Epithelial cell of prostate (primary cell): ENCODE results near the gene STK11IP.

Source experiments
- DNase-seq: peaks from one replicate; pipeline ENCODE4 v3.0.0-alpha.2; 2011; ENCODE audit warnings: low read depth, low spot score
- H3K27ac ChIP-seq: fragments of 450-650 bp; 2 replicates; pipeline ENCODE4 v1.5.1; 2017; ENCODE audit warnings: mild to moderate bottlenecking

STK11IP gene

DNA sequence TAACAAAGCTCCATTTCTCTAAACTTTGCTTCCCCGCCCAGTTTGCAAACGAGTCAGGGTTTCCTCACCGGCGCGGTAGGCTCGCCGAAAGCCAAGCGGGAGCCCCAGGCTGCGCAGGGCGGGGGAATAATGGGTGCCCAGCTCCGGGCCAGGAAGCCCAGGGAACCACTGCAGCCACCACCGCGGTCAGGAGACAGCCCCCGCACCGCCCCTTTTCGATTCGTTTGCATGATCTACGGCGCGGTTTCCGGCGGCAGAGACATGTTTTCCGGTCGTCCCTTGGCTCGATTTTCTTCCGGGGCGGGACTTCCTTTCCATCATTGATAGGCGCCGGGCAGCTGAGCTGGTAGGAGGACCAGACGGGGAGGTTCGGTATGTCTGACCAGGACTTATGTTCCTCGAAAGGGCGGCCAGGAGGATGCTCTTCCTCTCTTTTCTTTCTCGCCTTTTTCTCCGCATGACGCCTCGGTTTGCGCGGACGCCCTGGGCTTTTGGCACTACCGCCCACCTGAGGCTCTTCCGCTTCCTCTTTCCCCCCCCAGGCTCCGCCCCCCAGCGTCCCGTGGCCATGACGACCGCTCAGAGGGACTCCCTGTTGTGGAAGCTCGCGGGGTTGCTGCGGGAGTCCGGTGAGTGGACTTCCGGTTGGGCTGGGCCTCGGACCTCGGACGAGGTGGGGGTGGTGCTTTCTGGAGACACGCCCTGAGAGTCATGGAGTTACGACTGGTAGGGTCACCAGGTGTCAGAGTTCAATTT lies at the start of gene STK11IP:
Gene STK11IP (plus strand): TSS at position 306 of the 756 bp plus-strand sequence. CDS start 263 bp downstream, at position 569.
- DNase-seq = peak; percentile 70
- H3K27ac ChIP-seq = peak within 1 kb of the TSS; percentile 87

DNA sequence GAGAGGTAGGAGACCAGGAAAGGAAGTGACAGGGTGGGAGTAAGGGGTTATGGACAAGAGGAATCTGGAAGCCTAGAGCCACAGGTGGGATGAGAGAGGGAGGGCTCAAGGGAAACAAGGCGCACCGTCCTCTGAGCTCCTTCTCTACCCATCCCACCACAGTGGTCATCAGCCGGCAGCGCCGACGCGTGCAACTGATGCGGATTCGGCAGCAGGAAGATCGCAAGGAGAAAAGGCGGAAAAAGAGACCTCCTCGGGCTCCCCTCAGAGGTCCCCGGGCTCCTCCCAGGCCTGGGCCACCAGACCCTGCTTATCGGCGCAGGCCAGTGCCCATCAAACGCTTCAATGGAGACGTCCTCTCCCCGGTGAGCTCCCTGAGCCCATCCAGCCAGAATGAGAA lies 48.7 kb upstream of the STK11IP start:
- H3K27ac ChIP-seq = no peak overlapping the region
- DNase-seq = no peak

DNA sequence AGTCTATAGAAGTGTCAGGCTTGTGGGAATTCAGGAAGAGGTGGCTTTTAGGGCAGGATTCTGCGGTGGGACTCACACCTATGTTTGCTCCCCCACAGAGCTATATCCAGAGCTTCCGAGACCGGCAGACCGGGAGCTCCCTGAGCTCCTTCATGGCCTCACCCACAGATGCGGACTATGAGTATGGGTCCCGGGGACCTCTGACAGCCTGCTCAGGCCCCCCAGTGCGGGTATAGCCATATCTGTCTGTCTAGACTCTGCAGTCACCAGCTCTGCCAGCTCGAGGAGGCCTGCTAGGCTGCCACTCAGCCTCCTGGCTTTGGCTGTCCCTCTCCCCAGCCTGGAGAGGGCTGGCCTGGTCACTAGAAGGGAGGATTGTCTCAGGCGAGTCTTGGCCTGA lies 48.0 kb upstream of the STK11IP start:
- DNase-seq = no peak
- no peak overlapping the region for H3K27ac ChIP-seq

- no peak for DNase-seq
- no peak overlapping the region for H3K27ac ChIP-seq
Measured at GRCh38 chr2:219551441-219552381, 45.9 kb upstream of the STK11IP start.

GRCh38 chr2:219552382-219553167 lies 45.1 kb upstream of the STK11IP start:
- DNase-seq = no peak
- H3K27ac ChIP-seq = no peak overlapping the region

GRCh38 chr2:219553168-219553417 lies 44.6 kb upstream of the STK11IP start:
- no peak overlapping the region for H3K27ac ChIP-seq
- DNase-seq = no peak

GRCh38 chr2:219553463-219553963 lies 44.1 kb upstream of the STK11IP start:
- DNase-seq = no peak
- H3K27ac ChIP-seq = no peak overlapping the region

DNA sequence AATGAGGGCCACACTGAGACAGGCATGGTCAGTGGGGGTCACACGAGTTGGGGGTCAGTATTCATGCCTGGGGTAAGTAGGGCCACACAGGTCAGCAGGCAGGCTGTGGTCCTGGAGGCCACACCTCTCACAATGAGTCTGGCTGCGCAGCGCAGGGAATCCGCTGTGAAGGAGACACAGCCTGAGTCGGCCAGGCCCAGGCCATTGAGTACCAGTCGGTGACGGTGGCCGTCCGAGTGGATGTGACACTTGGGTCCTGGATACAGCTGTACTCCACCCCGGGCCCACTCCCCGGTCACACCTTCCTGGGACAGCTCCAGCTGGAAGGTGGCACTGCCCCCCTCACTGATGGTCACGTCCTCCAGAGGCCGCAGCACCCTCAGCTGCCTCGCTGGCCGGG lies 43.3 kb upstream of the STK11IP start:
- no peak overlapping the region for H3K27ac ChIP-seq
- no peak for DNase-seq

GRCh38 chr2:219555956-219556355 lies 41.7 kb upstream of the STK11IP start:
- DNase-seq = no peak
- H3K27ac ChIP-seq = no peak overlapping the region

DNA sequence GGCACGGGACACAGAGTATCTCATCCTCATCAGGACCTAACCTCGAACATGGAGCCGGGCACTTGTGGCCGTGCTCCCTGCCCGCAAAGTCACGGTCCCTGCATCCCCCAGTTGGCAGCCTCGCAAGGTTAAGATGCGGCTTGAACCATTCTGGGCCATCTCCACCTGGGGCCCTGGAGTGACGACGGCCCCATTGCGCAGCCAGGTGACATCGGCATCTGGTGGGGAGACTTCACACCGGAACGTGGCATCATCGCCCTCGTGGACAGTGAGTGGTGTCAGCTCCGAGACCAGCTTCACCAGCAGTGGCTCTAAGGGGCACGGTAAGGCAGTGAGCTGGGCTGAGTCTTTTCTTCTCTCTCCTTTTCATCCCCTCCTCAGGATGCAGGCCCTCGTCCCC lies 41.2 kb upstream of the STK11IP start:
- no peak for DNase-seq
- H3K27ac ChIP-seq = no peak overlapping the region

DNA sequence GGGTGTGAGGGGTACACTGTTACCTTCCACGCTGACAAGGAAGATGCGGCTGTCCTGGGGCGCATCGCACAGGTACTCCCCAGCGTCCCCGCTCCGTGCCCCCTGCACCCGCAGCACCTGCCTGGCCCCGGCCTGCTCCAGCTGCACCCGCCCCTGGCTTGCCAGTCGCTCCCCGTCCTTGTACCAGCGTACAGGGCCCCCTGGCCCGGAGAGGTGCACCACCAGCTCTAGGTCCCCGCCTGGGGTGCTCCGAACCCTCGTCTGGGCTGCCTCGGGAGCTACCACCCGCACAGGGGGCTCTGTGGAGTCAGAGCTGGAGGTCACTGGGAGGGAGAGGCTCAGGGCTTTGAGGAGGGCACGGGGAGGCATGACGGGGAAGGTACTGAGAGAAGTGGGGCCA lies 40.3 kb upstream of the STK11IP start:
- H3K27ac ChIP-seq = no peak overlapping the region
- DNase-seq = no peak

GRCh38 chr2:219557791-219558785 lies 39.6 kb upstream of the STK11IP start:
- H3K27ac ChIP-seq = no peak overlapping the region
- DNase-seq = no peak

DNA sequence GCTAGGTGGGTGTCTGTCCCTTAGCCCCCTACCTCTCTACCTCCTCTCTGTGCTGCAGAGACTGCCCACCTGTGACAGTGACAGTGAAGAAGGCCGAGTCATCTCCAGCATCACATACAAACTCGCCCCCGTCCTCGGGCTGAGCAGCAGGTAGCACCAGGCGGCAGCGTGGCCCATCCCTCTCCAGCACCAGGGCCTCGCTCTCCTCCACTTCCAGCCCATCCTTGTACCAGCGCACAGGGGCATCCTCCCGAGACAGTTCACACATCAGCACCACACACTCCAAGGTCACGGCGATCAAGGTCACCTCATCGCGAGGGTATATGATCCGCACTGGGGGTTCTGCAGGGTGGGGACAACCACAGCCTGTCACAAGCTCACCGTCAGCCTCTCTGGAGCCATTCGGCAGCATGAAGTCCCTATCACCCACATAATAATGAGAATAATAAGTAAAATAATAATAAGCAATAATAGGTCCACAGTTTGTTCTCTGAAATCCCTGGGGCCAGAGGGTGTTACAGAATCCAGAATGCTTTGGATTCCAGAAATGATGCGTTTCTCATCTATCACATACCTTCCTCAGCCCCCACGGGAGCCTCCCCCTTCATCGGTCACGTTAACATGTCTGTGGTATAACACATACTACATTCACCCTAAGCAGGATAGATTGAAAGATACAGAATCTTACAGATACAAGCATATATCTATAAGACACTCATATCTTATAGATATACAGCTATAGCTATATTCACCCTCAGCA lies 38.3 kb upstream of the STK11IP start:
- no peak for DNase-seq
- no peak overlapping the region for H3K27ac ChIP-seq

GRCh38 chr2:219560037-219560892 lies 37.4 kb upstream of the STK11IP start:
- H3K27ac ChIP-seq = no peak overlapping the region
- no peak for DNase-seq

GRCh38 chr2:219560893-219561178 lies 36.8 kb upstream of the STK11IP start:
- DNase-seq = no peak

GRCh38 chr2:219561179-219562048 lies 36.2 kb upstream of the STK11IP start:
- H3K27ac ChIP-seq = no peak overlapping the region
- no peak for DNase-seq

More at GRCh38 chr2:219560893-219561178, 36.8 kb upstream of the STK11IP start:
- H3K27ac ChIP-seq = no peak overlapping the region
